ENCODE measurements around the gene ACOT4.
"Not testable (repeated sequence)": the region's sequence is repeated elsewhere in the genome, so short reads cannot be mapped to it uniquely, and the experiment has no call there.

DNA sequence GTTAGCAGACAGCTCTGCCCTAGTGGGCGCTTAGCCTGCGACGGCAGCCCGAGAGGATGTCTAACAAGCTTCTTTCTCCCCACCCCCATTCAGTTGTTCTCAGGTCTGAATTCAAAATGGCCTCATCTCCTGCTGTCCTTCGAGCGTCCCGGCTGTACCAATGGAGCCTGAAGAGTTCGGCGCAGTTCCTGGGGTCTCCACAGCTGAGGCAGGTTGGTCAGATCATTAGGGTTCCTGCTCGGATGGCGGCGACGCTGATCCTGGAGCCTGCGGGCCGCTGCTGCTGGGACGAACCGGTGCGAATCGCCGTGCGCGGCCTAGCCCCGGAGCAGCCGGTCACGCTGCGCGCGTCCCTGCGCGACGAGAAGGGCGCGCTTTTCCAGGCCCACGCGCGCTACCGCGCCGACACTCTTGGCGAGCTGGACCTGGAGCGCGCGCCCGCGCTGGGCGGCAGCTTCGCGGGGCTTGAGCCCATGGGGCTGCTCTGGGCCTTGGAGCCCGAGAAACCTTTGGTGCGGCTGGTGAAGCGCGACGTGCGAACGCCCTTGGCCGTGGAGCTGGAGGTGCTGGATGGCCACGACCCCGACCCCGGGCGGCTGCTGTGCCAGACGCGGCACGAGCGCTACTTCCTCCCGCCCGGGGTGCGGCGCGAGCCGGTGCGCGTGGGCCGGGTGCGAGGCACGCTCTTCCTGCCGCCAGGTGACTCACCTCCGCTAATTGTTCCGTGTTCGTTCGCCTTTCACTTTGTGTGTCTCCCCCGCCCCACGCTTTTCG, 22.3 kb upstream of the ACOT4 start, which contains the start of gene ACOT2:
- TF ChIP-seq, protein P1, sequence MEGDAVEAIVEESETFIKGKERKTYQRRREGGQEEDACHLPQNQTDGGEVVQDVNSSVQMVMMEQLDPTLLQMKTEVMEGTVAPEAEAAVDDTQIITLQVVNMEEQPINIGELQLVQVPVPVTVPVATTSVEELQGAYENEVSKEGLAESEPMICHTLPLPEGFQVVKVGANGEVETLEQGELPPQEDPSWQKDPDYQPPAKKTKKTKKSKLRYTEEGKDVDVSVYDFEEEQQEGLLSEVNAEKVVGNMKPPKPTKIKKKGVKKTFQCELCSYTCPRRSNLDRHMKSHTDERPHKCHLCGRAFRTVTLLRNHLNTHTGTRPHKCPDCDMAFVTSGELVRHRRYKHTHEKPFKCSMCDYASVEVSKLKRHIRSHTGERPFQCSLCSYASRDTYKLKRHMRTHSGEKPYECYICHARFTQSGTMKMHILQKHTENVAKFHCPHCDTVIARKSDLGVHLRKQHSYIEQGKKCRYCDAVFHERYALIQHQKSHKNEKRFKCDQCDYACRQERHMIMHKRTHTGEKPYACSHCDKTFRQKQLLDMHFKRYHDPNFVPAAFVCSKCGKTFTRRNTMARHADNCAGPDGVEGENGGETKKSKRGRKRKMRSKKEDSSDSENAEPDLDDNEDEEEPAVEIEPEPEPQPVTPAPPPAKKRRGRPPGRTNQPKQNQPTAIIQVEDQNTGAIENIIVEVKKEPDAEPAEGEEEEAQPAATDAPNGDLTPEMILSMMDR (conservative IDR thresholded peaks at IDR 0.05; ENCODE audit: low read depth, low read length) = not testable (repeated sequence)
- TF ChIP-seq EZH2 (IDR thresholded peaks at IDR 0.05; ENCODE audit: low read length, unreplicated experiment) = not testable (repeated sequence)

Measured in PC-3 (cell line).